Measurements from ENCODE around the gene LGALS3BP.

The LGALS3BP gene

GRCh38 chr17:78954684-78955083 is 25.0 kb downstream of the LGALS3BP start:
- H3K27me3 ChIP-seq (ENCODE audit: insufficient read depth, insufficient read length): peaks cover 2% of the 10 kb centered on the region
- peaks cover 20% of the 10 kb centered on the region for H3K9me3 ChIP-seq (ENCODE audit: insufficient read depth, low read length)

DNA sequence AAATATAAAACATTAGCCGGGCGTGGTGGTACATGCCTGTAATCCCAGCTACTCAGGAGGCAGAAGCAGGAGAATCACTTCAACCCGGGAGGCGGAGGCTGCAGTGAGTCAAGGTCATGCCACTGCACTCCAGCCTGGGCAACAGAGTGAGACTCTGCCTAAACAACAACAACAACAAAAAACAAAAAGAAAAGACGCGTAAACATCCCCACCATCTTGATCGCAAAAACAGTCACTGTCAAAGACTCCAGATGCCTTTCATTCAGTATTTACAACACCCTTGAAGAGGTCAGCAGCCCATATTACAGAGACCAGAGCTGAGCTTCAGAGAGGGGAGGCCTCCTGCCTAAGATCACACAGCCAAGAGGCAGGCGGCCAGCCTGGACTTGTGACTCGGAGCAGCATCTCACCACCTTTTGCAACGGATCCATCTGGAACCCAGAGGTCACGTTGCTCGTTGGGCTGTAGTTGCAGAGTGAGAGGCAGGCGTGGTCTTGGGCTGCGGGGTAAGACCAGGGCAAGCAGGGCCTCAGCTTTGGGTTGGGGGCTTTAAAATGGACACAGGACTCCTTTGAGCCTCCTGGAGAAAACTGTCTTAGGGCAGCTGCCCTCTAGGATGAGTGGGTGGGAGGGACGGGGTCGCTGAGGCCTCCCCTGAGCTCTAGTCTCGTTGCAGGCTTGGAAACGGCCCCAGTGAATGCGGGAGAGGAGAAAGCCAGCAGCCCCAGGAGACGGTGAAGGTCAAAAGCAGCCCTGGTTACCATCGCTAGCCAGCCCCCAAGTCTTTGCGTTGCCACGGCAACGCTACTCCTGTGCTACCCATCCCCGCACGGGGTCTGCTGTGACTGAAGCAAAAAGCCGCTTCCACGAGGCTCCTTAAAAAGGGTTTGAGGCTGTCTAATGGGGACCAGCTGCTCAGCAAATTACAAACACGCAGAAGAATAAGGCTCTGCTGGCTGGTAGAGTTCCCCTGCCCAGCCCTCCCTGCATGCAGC is 26.1 kb downstream of the LGALS3BP start:
- H3K9ac ChIP-seq (ENCODE audit: insufficient read length, low read depth): no peak overlapping the region
- no peak for DNase-seq (ENCODE audit: low read depth, low spot score)
- TF ChIP-seq YY1 (IDR thresholded peaks at IDR 0.05; ENCODE audit: insufficient read depth, insufficient read length) (no peak), SUZ12 (IDR thresholded peaks at IDR 0.05; ENCODE audit: extremely low read depth, insufficient read depth, insufficient read length) (no peak), ZNF274 (IDR thresholded peaks at IDR 0.05; ENCODE audit: low read depth, low read length) (no peak)
- peaks cover 2% of the 10 kb centered on the region for H3K27me3 ChIP-seq (ENCODE audit: insufficient read depth, insufficient read length)
- H3K4me3 ChIP-seq (ENCODE audit: insufficient read length, low read depth): no peak overlapping the region
- no peaks in the 10 kb centered on the region for H3K36me3 ChIP-seq (ENCODE audit: insufficient read depth, insufficient read length, low read length)
- H3K4me1 ChIP-seq (ENCODE audit: insufficient read depth, insufficient read length): peaks cover 20% of the 10 kb centered on the region
- H3K9me3 ChIP-seq (ENCODE audit: insufficient read depth, low read length): peaks cover 25% of the 10 kb centered on the region

More at GRCh38 chr17:78954684-78955083, 25.0 kb downstream of the LGALS3BP start:
- H3K4me1 ChIP-seq (ENCODE audit: insufficient read depth, insufficient read length): peaks cover 22% of the 10 kb centered on the region
- H3K4me3 ChIP-seq (ENCODE audit: insufficient read length, low read depth): no peak overlapping the region
- no peak overlapping the region for H3K9ac ChIP-seq (ENCODE audit: insufficient read length, low read depth)
- no peak for TF ChIP-seq YY1 (IDR thresholded peaks at IDR 0.05; ENCODE audit: insufficient read depth, insufficient read length)
- no peak for TF ChIP-seq SUZ12 (IDR thresholded peaks at IDR 0.05; ENCODE audit: extremely low read depth, insufficient read depth, insufficient read length)
- no peak for TF ChIP-seq ZNF274 (IDR thresholded peaks at IDR 0.05; ENCODE audit: low read depth, low read length)
- DNase-seq (ENCODE audit: low read depth, low spot score): no peak
- no peaks in the 10 kb centered on the region for H3K36me3 ChIP-seq (ENCODE audit: insufficient read depth, insufficient read length, low read length)

DNA sequence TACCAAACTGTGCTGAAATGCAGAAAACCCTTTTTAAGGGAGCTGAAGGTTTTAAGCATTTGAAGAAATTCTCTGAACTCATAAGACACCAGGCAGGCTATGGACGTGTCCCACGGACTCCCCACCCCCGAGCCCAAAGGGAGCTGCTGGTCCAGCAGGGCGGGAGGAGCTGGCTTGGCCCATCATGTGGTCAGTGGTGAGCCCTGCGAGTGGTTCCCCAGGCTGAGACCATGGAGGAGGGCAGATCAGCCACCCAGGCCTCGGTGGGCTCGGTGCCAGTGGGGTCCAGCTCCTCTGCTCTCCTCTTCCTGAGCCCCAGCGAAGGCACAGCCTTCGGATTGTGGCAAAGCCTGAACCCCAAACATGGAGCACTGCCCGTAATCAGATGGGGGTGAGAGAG is 27.0 kb downstream of the LGALS3BP start:
- peaks cover 25% of the 10 kb centered on the region for H3K9me3 ChIP-seq (ENCODE audit: insufficient read depth, low read length)
- H3K9ac ChIP-seq (ENCODE audit: insufficient read length, low read depth): no peak overlapping the region
- H3K27me3 ChIP-seq (ENCODE audit: insufficient read depth, insufficient read length): peaks cover 2% of the 10 kb centered on the region
- peaks cover 16% of the 10 kb centered on the region for H3K4me1 ChIP-seq (ENCODE audit: insufficient read depth, insufficient read length)
- DNase-seq (ENCODE audit: low read depth, low spot score): no peak
- TF ChIP-seq SUZ12 (IDR thresholded peaks at IDR 0.05; ENCODE audit: extremely low read depth, insufficient read depth, insufficient read length) (no peak), ZNF274 (IDR thresholded peaks at IDR 0.05; ENCODE audit: low read depth, low read length) (no peak)
- no peaks in the 10 kb centered on the region for H3K36me3 ChIP-seq (ENCODE audit: insufficient read depth, insufficient read length, low read length)
- H3K4me3 ChIP-seq (ENCODE audit: insufficient read length, low read depth): no peak overlapping the region

DNA sequence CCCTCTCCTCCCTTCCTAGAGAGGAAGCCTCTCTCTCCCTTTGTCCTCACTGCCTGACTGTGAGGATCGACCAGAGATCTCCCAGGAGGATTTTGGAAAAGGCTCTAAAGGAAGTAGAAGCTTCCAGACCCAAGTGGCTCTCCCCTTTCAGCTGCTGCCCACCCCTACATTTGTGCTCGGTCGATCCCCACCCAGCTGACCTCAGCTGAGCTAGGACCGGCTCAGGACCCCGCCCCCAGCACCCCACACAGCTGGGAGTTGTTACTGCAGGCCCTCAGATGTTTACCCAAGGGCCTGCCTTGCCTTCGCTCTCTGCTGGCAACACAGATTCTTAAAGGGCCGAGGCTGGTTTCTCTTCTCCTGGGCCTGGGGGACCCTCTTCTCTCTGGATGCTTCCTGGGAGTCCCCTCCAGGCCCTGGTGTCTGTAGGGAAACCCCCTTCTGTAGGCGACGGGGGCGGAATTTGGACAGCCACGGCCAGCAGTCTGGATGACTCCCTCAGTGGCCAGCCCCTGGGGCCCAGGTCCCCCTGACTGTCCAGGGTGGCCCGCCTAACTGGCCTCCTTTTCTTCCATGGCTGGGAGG is 27.7 kb downstream of the LGALS3BP start:
- no peak overlapping the region for H3K9ac ChIP-seq (ENCODE audit: insufficient read length, low read depth)
- no peak for DNase-seq (ENCODE audit: low read depth, low spot score)
- TF ChIP-seq SUZ12 (IDR thresholded peaks at IDR 0.05; ENCODE audit: extremely low read depth, insufficient read depth, insufficient read length): no peak
- TF ChIP-seq YY1 (IDR thresholded peaks at IDR 0.05; ENCODE audit: insufficient read depth, insufficient read length): no peak
- no peak for TF ChIP-seq ZNF274 (IDR thresholded peaks at IDR 0.05; ENCODE audit: low read depth, low read length)
- no peak overlapping the region for H3K4me3 ChIP-seq (ENCODE audit: insufficient read length, low read depth)
- peaks cover 2% of the 10 kb centered on the region for H3K27me3 ChIP-seq (ENCODE audit: insufficient read depth, insufficient read length)
- no peaks in the 10 kb centered on the region for H3K36me3 ChIP-seq (ENCODE audit: insufficient read depth, insufficient read length, low read length)
- peaks cover 25% of the 10 kb centered on the region for H3K9me3 ChIP-seq (ENCODE audit: insufficient read depth, low read length)
- peaks cover 18% of the 10 kb centered on the region for H3K4me1 ChIP-seq (ENCODE audit: insufficient read depth, insufficient read length)

DNA sequence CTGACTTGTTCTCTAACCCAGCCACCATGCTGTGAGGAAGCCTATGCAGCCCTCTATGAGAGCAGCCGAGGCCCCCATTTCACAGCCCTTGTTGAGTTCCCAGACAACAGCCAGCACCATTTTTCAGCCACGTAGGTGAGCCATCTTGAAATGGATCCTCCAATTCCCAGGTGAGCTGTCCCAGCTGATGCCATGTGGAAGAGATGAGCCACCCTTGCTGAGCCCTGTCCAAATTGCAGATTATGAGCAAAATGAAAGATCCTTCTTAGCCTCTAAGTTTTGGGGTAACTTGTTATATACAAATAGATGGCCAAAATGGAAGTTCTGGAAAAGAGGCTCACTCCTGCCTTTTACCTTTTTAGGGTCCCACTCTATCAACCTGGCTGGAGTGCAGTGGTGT is 28.9 kb downstream of the LGALS3BP start:
- H3K9me3 ChIP-seq (ENCODE audit: insufficient read depth, low read length): peaks cover 25% of the 10 kb centered on the region
- peaks cover 11% of the 10 kb centered on the region for H3K4me1 ChIP-seq (ENCODE audit: insufficient read depth, insufficient read length)
- DNase-seq (ENCODE audit: low read depth, low spot score): no peak
- H3K36me3 ChIP-seq (ENCODE audit: insufficient read depth, insufficient read length, low read length): no peaks in the 10 kb centered on the region
- no peak overlapping the region for H3K4me3 ChIP-seq (ENCODE audit: insufficient read length, low read depth)
- peaks cover 2% of the 10 kb centered on the region for H3K27me3 ChIP-seq (ENCODE audit: insufficient read depth, insufficient read length)
- TF ChIP-seq SUZ12 (IDR thresholded peaks at IDR 0.05; ENCODE audit: extremely low read depth, insufficient read depth, insufficient read length) (no peak), YY1 (IDR thresholded peaks at IDR 0.05; ENCODE audit: insufficient read depth, insufficient read length) (no peak), ZNF274 (IDR thresholded peaks at IDR 0.05; ENCODE audit: low read depth, low read length) (no peak)
- no peak overlapping the region for H3K9ac ChIP-seq (ENCODE audit: insufficient read length, low read depth)

- TF ChIP-seq SUZ12 (IDR thresholded peaks at IDR 0.05; ENCODE audit: extremely low read depth, insufficient read depth, insufficient read length) (no peak), YY1 (IDR thresholded peaks at IDR 0.05; ENCODE audit: insufficient read depth, insufficient read length) (no peak), ZNF274 (IDR thresholded peaks at IDR 0.05; ENCODE audit: low read depth, low read length) (no peak)
- no peak overlapping the region for H3K9ac ChIP-seq (ENCODE audit: insufficient read length, low read depth)
- no peak for DNase-seq (ENCODE audit: low read depth, low spot score)
- peaks cover 3% of the 10 kb centered on the region for H3K4me1 ChIP-seq (ENCODE audit: insufficient read depth, insufficient read length)
- H3K4me3 ChIP-seq (ENCODE audit: insufficient read length, low read depth): no peak overlapping the region
- no peaks in the 10 kb centered on the region for H3K27me3 ChIP-seq (ENCODE audit: insufficient read depth, insufficient read length)
- H3K9me3 ChIP-seq (ENCODE audit: insufficient read depth, low read length): peaks cover 25% of the 10 kb centered on the region
- no peaks in the 10 kb centered on the region for H3K36me3 ChIP-seq (ENCODE audit: insufficient read depth, insufficient read length, low read length)
Measured at GRCh38 chr17:78947235-78948149, 32.2 kb downstream of the LGALS3BP start.

Data from NT2/D1 (cell line).